ENCODE measurements around the gene PPM1H. TPM values are rescaled to one million over a fixed set of nuclear protein-coding genes. Genes with fewer than 3 reads are reported as not detected.

The PPM1H gene
- total RNA-seq, 4 donors from 2014 or later: 1.7 to 7.4 (median 3.4) TPM

DNA sequence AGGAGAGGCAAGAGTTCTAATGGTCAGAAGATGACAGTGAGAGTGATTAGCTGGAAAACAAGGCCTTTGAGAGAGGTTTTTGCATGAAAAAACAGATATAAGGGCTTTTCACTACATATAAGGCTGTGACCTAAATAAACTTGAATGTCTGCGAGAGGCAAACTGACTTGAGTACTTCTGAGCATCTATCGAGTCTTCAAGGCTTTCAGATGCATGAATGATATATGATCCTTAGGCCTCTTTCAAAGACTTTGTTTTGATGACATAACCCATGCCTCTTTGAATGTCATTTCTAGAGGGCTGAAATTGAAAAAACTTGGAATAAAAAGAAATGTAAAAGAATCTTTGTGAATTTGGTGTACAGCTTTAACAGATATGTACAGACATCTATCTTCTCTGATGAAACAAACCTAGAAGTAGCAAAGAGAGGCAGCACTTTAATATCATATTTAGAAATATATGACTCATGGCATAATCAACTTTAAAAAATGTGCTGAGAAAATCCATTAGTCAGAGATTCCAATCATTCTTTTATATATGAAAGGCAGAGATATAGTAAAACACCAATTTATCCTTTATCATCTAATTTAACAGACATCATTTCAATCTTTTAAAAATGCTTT lies 72.6 kb downstream of the PPM1H start:
- Histone ChIP-seq H3K9me3 (no peaks in the 10 kb centered on the region), H3K27ac (no peak overlapping the region), H3K27me3 (no peaks in the 10 kb centered on the region), H3K4me3 (no peak overlapping the region), H3K36me3 (no peaks in the 10 kb centered on the region), H3K4me1 (no peaks in the 10 kb centered on the region)
- no peak for DNase-seq
- TF ChIP-seq, protein P1, sequence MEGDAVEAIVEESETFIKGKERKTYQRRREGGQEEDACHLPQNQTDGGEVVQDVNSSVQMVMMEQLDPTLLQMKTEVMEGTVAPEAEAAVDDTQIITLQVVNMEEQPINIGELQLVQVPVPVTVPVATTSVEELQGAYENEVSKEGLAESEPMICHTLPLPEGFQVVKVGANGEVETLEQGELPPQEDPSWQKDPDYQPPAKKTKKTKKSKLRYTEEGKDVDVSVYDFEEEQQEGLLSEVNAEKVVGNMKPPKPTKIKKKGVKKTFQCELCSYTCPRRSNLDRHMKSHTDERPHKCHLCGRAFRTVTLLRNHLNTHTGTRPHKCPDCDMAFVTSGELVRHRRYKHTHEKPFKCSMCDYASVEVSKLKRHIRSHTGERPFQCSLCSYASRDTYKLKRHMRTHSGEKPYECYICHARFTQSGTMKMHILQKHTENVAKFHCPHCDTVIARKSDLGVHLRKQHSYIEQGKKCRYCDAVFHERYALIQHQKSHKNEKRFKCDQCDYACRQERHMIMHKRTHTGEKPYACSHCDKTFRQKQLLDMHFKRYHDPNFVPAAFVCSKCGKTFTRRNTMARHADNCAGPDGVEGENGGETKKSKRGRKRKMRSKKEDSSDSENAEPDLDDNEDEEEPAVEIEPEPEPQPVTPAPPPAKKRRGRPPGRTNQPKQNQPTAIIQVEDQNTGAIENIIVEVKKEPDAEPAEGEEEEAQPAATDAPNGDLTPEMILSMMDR (IDR thresholded peaks at IDR 0.05): no peak
- no peak for TF ChIP-seq POLR2A (IDR thresholded peaks at IDR 0.05)

DNA sequence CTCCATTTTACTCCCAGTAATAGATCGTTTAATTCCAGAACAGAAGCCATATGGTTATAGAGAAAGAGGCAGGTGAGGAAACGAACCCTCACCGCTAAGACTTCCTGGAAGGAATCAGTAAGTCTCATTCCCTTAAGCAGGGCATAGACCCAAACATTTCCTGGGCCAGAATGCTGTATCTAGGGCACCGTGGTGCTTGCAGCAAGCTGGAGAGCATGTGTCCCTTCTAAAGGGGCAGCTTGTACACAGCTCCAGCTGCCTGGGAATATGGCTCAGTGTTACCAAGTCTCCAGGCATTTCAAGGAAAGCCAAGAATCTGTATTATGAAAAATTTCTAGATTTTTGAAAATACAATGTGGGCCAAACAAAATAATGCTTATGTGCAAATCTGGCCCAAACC lies 73.4 kb downstream of the PPM1H start:
- no peak overlapping the region for H3K4me3 ChIP-seq
- no peaks in the 10 kb centered on the region for H3K9me3 ChIP-seq
- H3K4me1 ChIP-seq: no peaks in the 10 kb centered on the region
- DNase-seq: no peak
- H3K27ac ChIP-seq: no peak overlapping the region
- H3K27me3 ChIP-seq: no peaks in the 10 kb centered on the region
- H3K36me3 ChIP-seq: no peaks in the 10 kb centered on the region
- TF ChIP-seq, protein P1 (IDR thresholded peaks at IDR 0.05): no peak
- TF ChIP-seq POLR2A (IDR thresholded peaks at IDR 0.05): no peak

DNA sequence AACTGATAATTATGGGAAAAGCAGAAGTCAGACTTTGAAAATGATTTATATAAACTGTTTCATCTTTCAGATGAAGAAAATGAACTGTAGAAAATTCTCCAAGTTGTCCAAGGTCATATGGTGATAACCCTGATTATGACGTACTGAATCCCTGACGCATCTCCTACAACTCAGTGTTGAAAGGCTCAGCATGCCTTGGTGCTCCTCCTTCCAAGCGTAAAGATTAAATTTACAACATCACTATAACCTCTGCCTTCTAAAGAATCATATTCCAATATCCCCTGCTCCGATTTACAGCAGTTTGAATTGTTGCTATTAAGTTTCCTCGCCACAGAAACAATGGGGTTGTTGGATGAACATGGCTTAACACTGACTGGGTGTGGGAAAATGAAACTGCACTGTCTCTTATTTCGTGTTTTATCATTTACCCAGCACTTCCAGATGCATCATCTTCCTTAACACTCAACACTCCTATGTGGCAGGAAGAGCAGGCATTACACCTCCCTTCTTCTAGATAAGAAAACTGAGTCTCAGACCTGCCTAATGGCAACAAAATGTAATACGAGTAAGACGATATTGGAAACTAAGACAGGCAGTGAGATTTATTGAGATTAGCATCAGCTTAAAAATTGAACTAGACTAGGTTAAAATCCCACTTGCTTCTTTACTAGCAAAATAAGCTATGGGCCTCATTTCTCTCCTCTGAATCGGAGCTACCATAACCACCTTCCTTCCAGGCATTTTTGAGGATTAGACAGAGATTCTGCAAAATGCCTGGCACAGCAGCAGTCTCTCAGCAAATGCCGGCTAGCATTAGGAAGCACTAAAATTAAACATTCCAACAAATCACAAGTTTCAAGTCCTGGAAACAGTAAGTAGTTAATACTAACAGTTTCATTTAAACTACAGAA lies 74.2 kb downstream of the PPM1H start:
- no peak overlapping the region for H3K27ac ChIP-seq
- TF ChIP-seq, protein P1 (IDR thresholded peaks at IDR 0.05): no peak
- TF ChIP-seq POLR2A (IDR thresholded peaks at IDR 0.05): no peak
- H3K4me3 ChIP-seq: no peak overlapping the region
- no peaks in the 10 kb centered on the region for H3K36me3 ChIP-seq
- H3K9me3 ChIP-seq: no peaks in the 10 kb centered on the region
- H3K4me1 ChIP-seq: no peaks in the 10 kb centered on the region
- no peak for DNase-seq
- no peaks in the 10 kb centered on the region for H3K27me3 ChIP-seq

DNA sequence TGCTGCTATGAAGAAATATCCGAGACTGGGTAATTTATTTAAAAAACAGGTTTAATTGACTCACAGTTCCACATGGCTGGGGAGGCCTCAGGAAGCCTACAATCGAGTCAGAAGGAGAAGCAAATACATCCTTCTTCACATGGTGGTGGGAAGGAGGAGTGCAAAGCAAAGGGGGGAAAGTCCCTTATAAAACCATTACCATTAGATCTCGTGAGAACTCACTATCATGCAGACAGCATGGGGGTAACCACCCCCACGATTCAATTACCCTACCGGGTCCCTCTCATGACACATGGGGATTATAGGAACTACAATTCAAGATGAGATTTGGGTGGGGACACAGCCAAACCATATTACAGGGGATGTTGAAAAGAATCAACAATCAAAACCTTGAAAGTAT lies 74.9 kb downstream of the PPM1H start:
- no peak for DNase-seq
- Histone ChIP-seq H3K9me3 (no peaks in the 10 kb centered on the region), H3K36me3 (no peaks in the 10 kb centered on the region), H3K4me1 (no peaks in the 10 kb centered on the region), H3K27ac (no peak overlapping the region), H3K27me3 (no peaks in the 10 kb centered on the region), H3K4me3 (no peak overlapping the region)
- TF ChIP-seq, protein P1 (IDR thresholded peaks at IDR 0.05): no peak
- TF ChIP-seq POLR2A (IDR thresholded peaks at IDR 0.05): no peak

DNA sequence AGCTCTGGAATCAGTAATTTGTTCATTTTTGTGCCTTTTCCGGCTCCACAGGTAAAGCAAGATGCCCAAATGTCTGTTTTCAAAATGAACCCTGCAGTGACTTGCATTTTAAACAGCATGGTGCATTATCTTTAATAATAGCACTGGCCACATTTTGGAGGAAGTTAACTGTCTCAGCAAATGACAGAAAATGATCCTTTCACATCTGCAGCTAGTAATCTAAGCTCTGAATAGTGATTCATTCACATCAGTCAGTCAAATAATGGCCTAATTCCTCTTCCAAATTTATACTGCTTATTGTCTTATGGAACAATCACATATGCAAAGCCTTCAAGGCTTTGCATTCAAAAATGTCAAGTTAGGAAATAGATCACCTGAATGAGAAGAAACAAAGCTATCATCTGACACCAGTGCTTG lies 75.6 kb downstream of the PPM1H start:
- TF ChIP-seq, protein P1 (IDR thresholded peaks at IDR 0.05): no peak
- no peak for TF ChIP-seq POLR2A (IDR thresholded peaks at IDR 0.05)
- no peak for DNase-seq

More for the DNA sequence above, 75.6 kb downstream of the PPM1H start:
- H3K4me1 ChIP-seq: no peaks in the 10 kb centered on the region
- no peaks in the 10 kb centered on the region for H3K9me3 ChIP-seq
- H3K4me3 ChIP-seq: no peak overlapping the region
- no peaks in the 10 kb centered on the region for H3K27me3 ChIP-seq
- H3K27ac ChIP-seq: no peak overlapping the region
- H3K36me3 ChIP-seq: no peaks in the 10 kb centered on the region
